GM15510 (cell line): ENCODE measurements around the gene PRG3.

ENCODE experiments used
- POLR2A ChIP-seq: IDR thresholded peaks from 3 replicates; pipeline ENCODE4 v1.6.1; 2011; ENCODE audit warnings: borderline replicate concordance; ENCODE audit not compliant: insufficient read length; ENCODE audit errors: extremely low read depth

PRG3 gene

DNA sequence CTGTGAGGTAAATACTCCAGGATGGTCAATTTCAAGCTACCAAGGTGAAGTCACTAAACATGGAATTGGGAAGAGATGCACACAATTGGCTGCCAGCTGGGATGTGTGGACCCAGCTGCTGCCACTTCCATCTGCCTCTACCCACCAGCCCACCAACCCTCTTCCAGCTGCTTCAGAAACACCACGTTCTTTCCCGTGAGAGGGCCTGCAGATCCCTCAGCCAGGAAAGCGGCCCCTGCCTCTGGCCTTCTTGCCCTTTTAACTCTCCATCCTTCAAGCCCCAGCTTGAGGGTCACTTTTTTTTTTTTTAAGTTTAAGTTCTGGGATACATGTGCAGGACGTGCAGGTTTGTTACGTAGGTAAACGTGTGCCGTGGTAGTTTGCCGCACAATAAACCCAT, 20.0 kb downstream of the PRG3 start:
- TF ChIP-seq POLR2A, result no peak

DNA sequence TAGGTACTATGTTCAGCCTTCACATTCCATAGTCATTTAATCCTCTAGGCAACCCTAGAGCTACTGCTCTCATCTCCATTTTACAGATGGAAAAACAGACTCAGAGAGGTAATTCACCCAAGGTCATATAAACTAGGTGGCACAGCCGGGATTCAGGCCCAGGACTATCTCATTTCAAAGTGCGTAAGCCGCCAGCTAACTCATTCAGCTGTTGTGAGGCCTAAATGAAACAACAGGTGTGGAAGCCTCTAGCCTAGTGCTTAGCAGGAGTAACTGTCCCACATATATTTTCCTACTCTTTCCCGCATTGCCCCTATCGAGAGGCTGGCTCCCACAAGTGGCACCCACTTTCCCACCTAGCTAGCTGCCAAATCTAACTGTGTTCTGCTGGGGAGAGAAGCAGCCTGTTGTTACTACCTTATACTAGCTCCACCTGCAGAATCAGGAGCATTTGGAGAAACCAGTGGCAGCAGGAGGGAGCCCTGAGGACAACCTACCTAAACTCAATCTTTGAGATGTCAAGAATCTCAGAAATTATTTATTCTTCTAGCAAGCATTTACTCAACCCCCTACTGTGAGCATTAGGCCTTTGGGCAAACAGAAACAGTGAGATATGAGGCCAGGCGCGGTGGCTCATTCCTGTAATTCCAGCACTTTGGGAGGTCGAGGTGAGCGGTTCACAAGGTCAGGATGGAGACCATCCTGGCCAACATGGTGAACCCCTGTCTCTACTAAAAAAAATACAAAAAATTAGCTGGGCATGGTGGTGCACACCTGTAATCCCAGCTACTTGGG, 20.9 kb downstream of the PRG3 start:
- no peak for TF ChIP-seq POLR2A

DNA sequence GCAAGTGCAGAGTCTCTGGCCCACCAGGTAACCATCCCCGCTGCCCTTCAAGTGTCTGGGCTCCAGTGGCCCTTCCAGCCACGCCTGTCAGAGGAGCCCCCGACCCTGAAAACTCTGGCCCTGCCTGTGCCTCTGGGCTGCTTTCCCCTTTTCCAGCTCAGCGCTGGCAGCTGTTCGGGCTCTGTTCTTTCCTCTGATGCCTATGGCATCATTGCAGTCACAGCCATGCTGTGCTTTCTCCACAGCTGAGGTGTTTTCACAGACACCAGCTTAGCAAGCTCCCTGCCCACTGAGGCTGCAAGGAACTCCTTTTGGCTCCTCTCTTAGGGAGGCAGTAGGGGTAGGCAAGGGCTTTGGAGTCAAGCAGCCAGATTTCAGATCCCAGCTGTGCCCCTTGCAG, 21.6 kb downstream of the PRG3 start:
- TF ChIP-seq POLR2A, result no peak

GRCh38 chr11:57358991-57359390, 22.0 kb downstream of the PRG3 start:
- TF ChIP-seq POLR2A, result no peak

GRCh38 chr11:57358543-57358961, 22.4 kb downstream of the PRG3 start:
- TF ChIP-seq POLR2A, result no peak

GRCh38 chr11:57357856-57358255, 23.1 kb downstream of the PRG3 start:
- TF ChIP-seq POLR2A, result no peak

DNA sequence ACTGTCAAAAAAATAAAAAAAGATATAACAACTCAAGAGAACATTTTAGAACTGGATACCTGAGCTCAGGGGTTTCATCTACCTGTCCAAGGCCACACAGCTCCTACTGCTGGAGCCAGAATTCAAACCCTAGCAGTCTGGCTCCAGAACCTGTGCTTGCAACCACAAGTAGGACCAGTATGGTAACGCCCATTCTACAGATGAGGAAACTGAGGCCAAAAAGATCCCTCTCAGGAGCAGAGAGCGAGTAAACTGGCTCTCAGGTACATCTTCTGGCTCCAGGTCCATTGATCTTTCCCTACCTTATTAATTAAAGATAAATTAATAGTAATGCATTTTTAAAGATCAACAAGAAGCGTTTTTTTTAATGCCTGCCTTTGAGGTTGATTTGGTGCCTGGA, 23.6 kb downstream of the PRG3 start:
- TF ChIP-seq POLR2A, result no peak

DNA sequence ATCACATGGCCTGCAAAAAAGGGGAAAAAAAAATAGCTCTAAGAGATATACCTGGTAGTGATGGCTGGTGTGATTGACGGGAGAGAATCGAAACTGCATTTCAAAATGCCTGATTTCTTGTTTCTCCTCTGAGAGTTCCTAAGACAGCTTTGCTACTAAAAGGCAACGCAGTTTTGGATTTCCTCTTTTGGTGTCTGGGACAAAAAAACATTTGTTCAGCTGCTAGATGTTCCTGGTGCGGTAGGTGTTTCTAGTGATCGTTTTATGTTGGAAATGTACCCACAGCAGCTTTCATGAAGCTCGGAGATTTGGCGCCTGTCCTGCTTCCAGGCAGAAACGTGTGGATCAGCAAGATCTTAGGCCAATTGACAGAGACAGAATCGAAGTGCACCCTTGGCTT, 24.7 kb downstream of the PRG3 start:
- no peak for TF ChIP-seq POLR2A

GRCh38 chr11:57354699-57355098, 26.3 kb downstream of the PRG3 start:
- no peak for TF ChIP-seq POLR2A

DNA sequence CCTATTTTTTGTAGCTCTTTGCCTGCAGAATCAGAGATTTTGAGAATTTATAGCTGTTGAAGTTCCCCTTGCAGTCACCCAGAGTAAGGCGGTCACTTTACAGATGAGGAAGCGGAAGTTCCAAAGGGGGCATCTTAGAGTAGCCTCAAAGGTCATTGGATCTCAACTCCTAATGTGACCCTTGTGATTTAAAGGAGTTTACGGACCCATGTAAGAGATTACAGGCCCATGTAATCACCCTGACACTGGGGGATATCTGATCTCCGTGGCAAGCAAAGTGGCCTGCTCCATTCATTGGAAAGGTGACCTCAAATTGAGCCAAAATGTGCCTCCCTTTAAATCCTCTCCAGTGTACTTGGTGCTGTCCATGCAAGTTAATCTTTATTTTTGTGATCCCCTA, 27.1 kb downstream of the PRG3 start:
- TF ChIP-seq POLR2A, result no peak

DNA sequence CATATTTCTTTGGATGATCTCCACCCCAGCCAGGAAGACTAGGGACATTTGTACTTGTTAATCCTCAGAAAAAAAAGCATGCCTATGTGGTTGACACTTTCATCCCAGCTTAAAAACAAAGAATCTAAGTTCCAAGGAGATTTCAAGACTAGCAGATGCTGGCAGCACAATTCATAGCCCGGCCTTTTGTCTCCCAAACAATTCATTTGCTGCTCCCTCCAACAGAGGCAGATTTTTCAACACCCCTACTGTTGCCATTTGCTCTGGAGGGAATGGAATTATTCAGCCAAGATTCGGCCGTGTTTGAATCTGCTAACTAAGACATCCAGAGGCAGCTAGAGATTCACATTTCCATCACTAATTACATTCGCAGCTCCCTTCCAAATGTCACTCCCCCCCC, 27.5 kb downstream of the PRG3 start:
- no peak for TF ChIP-seq POLR2A

GRCh38 chr11:57353036-57353435, 27.9 kb downstream of the PRG3 start:
- TF ChIP-seq POLR2A, result no peak

GRCh38 chr11:57349491-57350274, 31.3 kb downstream of the PRG3 start:
- TF ChIP-seq POLR2A, result no peak

DNA sequence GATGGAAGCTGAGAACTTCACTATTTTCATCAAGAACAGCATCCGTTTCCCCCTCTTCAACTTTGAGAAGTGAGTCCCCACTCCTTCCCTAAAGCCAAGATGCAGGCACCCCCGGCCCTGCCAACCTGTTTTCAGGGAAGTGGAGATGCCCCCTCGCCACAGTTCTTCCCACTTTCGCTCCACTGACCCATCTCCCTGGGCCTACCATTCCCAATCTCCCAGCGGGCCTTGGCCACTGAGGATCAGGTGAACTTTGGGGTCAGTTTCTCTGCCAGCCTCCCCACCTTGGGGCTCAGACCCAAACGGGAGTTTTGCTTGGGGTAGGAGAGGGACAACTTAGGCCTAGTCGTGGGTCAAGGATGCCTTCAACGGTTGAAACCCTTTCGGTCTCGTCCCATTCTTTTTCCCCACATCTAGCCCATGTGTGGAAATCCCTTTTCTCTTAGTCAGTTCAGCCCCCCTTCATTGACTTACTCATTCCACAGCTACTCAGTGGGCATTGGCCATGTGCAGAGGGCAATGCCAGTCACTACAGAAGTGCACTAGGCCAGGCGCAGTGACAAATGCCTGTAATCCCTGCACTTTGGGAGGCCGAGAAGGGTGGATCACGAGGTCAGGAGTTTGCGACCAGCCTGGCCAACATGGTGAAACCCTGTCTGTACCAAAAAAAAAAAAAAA, 32.2 kb downstream of the PRG3 start:
- TF ChIP-seq POLR2A, result no peak

DNA sequence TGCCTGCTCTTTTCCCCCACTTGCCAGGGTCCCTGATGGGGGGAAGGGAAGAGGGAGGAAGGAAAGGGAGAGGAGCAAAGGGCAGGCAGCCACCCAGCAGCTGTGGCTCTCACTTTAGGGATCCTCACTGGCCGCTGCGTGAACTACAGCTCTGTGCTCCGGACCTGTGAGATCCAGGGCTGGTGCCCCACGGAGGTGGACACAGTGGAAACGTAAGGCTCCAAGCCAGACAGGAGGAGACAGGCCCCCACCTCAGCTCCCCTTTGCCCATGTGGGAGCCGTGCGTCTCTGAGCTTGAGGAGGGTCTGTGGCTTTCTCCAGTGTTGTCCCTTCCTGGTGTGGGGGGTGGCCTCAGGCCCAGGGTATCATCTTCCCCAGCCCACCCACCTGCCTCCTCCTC, 32.9 kb downstream of the PRG3 start:
- no peak for TF ChIP-seq POLR2A
